Activated T-helper 2 cell treated with anti-CD3 and anti-CD28 coated beads, Interferon-gamma antibody, Interleukin-2, Interleukin-4, amounts not matched to agents 10 μg/mL and 5 μg/mL and 100 μg/mL, durations not matched to agents 14 hours and 24 hours and 36 hours (primary cell): ENCODE data around the gene LCLAT1. TPM values are rescaled to one million over a fixed set of nuclear protein-coding genes. Genes with fewer than 3 reads are reported as not detected.

Experiments used
- DNase-seq: peaks from one replicate; pipeline ENCODE4 v3.0.0; 2021; ENCODE audit warnings: low spot score
- H3K27ac Mint-ChIP-seq: one replicate; pipeline ENCODE4 v1.8.0; 2021; ENCODE audit warnings: mixed read lengths
- H3K27me3 Mint-ChIP-seq: one replicate; pipeline ENCODE4 v1.8.0; 2021; ENCODE audit warnings: low read depth, mixed read lengths
- H3K36me3 Mint-ChIP-seq: one replicate; pipeline ENCODE4 v1.8.0; 2021; ENCODE audit warnings: low read depth, mixed read lengths
- H3K4me1 Mint-ChIP-seq: one replicate; pipeline ENCODE4 v1.8.0; 2021; ENCODE audit warnings: low read depth, mixed read lengths
- H3K4me3 Mint-ChIP-seq: one replicate; pipeline ENCODE4 v1.8.0; 2021; ENCODE audit warnings: low read depth, mild to moderate bottlenecking, moderate library complexity, mixed read lengths
- H3K9me3 Mint-ChIP-seq: one replicate; pipeline ENCODE4 v1.8.0; 2021; ENCODE audit warnings: mixed read lengths
- intact Hi-C: fragments of 100-400 bp; cut with micrococcal nuclease; formaldehyde crosslinking; loops from one replicate; pipeline ENCODE4 v1.15.1; 2023
- total RNA-seq: library from RNA; stranded (reverse); gene quantifications from 2 replicates; pipeline ENCODE4 v1.2.3, GENCODE V29; 2022

The LCLAT1 gene
- total RNA-seq, 1 donor from 2014 or later, result 24.6 TPM

GRCh38 chr2:30655660-30656059, 208.6 kb downstream of the LCLAT1 start:
- H3K4me1 Mint-ChIP-seq, result no peaks in the 10 kb centered on the region

GRCh38 chr2:30656079-30656478, 209.0 kb downstream of the LCLAT1 start:
- peaks cover 2% of the 10 kb centered on the region for H3K27me3 Mint-ChIP-seq
- H3K4me1 Mint-ChIP-seq, result no peaks in the 10 kb centered on the region
- no peaks in the 10 kb centered on the region for H3K36me3 Mint-ChIP-seq
- H3K9me3 Mint-ChIP-seq, result no peaks in the 10 kb centered on the region
- no peak overlapping the region for H3K4me3 Mint-ChIP-seq
- no peak overlapping the region for H3K27ac Mint-ChIP-seq
- DNase-seq, result no peak
- intact Hi-C loops, result no loop called here

More at GRCh38 chr2:30655660-30656059, 208.6 kb downstream of the LCLAT1 start:
- DNase-seq, result no peak
- H3K9me3 Mint-ChIP-seq, result no peaks in the 10 kb centered on the region
- H3K4me3 Mint-ChIP-seq, result no peak overlapping the region
- peaks cover 2% of the 10 kb centered on the region for H3K27me3 Mint-ChIP-seq
- H3K36me3 Mint-ChIP-seq, result no peaks in the 10 kb centered on the region
- H3K27ac Mint-ChIP-seq, result no peak overlapping the region
- intact Hi-C loops, result no loop called here

GRCh38 chr2:30661173-30662107, 214.4 kb downstream of the LCLAT1 start:
- Mint-ChIP-seq H3K4me3 (no peak overlapping the region), H3K36me3 (no peaks in the 10 kb centered on the region), H3K4me1 (no peaks in the 10 kb centered on the region), H3K9me3 (no peaks in the 10 kb centered on the region), H3K27ac (no peak overlapping the region), H3K27me3 (peaks cover 2% of the 10 kb centered on the region)
- intact Hi-C loops, result no loop called here
- no peak for DNase-seq

GRCh38 chr2:30662268-30663131, 215.5 kb downstream of the LCLAT1 start:
- no peak overlapping the region for H3K27ac Mint-ChIP-seq
- no peaks in the 10 kb centered on the region for H3K36me3 Mint-ChIP-seq
- H3K9me3 Mint-ChIP-seq, result peaks cover 3% of the 10 kb centered on the region
- intact Hi-C loops, result no loop called here
- peaks cover 2% of the 10 kb centered on the region for H3K27me3 Mint-ChIP-seq
- H3K4me1 Mint-ChIP-seq, result no peaks in the 10 kb centered on the region
- DNase-seq, result no peak
- H3K4me3 Mint-ChIP-seq, result no peak overlapping the region

GRCh38 chr2:30663321-30663720, 216.3 kb downstream of the LCLAT1 start:
- intact Hi-C loops, result no loop called here
- H3K27ac Mint-ChIP-seq, result no peak overlapping the region
- no peaks in the 10 kb centered on the region for H3K36me3 Mint-ChIP-seq
- no peak for DNase-seq
- H3K4me3 Mint-ChIP-seq, result no peak overlapping the region
- H3K4me1 Mint-ChIP-seq, result no peaks in the 10 kb centered on the region
- peaks cover 2% of the 10 kb centered on the region for H3K27me3 Mint-ChIP-seq
- H3K9me3 Mint-ChIP-seq, result peaks cover 4% of the 10 kb centered on the region

- H3K9me3 Mint-ChIP-seq, result peaks cover 9% of the 10 kb centered on the region
- no peaks in the 10 kb centered on the region for H3K36me3 Mint-ChIP-seq
- H3K4me3 Mint-ChIP-seq, result no peak overlapping the region
- DNase-seq, result no peak
- no peak overlapping the region for H3K27ac Mint-ChIP-seq
- no peaks in the 10 kb centered on the region for H3K4me1 Mint-ChIP-seq
- H3K27me3 Mint-ChIP-seq, result peaks cover 2% of the 10 kb centered on the region
- intact Hi-C loops, result no loop called here
Observed at GRCh38 chr2:30663806-30664205, 216.8 kb downstream of the LCLAT1 start.

GRCh38 chr2:30664761-30665358, 217.8 kb downstream of the LCLAT1 start:
- no peaks in the 10 kb centered on the region for H3K36me3 Mint-ChIP-seq
- peaks cover 16% of the 10 kb centered on the region for H3K9me3 Mint-ChIP-seq
- intact Hi-C loops, result no loop called here
- DNase-seq, result no peak
- no peaks in the 10 kb centered on the region for H3K27me3 Mint-ChIP-seq
- H3K27ac Mint-ChIP-seq, result no peak overlapping the region
- no peak overlapping the region for H3K4me3 Mint-ChIP-seq
- H3K4me1 Mint-ChIP-seq, result no peaks in the 10 kb centered on the region

GRCh38 chr2:30665761-30666265, 218.8 kb downstream of the LCLAT1 start:
- intact Hi-C loops, result no loop called here
- Mint-ChIP-seq H3K4me1 (no peaks in the 10 kb centered on the region), H3K36me3 (no peaks in the 10 kb centered on the region), H3K27ac (no peak overlapping the region), H3K4me3 (no peak overlapping the region), H3K9me3 (peaks cover 25% of the 10 kb centered on the region), H3K27me3 (no peaks in the 10 kb centered on the region)
- no peak for DNase-seq

GRCh38 chr2:30666266-30666874, 219.3 kb downstream of the LCLAT1 start:
- Mint-ChIP-seq H3K4me3 (no peak overlapping the region), H3K4me1 (no peaks in the 10 kb centered on the region), H3K27me3 (no peaks in the 10 kb centered on the region), H3K36me3 (no peaks in the 10 kb centered on the region), H3K27ac (no peak overlapping the region), H3K9me3 (peaks cover 25% of the 10 kb centered on the region)
- no peak for DNase-seq
- intact Hi-C loops, result no loop called here

GRCh38 chr2:30670453-30670852, 223.4 kb downstream of the LCLAT1 start:
- Mint-ChIP-seq H3K4me1 (no peaks in the 10 kb centered on the region), H3K27me3 (peaks cover 15% of the 10 kb centered on the region), H3K4me3 (no peak overlapping the region), H3K9me3 (peaks cover 25% of the 10 kb centered on the region), H3K36me3 (no peaks in the 10 kb centered on the region), H3K27ac (no peak overlapping the region)
- intact Hi-C loops, result no loop called here
- DNase-seq, result no peak

- H3K27me3 Mint-ChIP-seq, result peaks cover 15% of the 10 kb centered on the region
- no peak overlapping the region for H3K27ac Mint-ChIP-seq
- no peaks in the 10 kb centered on the region for H3K36me3 Mint-ChIP-seq
- intact Hi-C loops, result no loop called here
- peaks cover 22% of the 10 kb centered on the region for H3K9me3 Mint-ChIP-seq
- H3K4me1 Mint-ChIP-seq, result no peaks in the 10 kb centered on the region
- no peak overlapping the region for H3K4me3 Mint-ChIP-seq
- DNase-seq, result no peak
Observed at GRCh38 chr2:30673127-30673526, 226.1 kb downstream of the LCLAT1 start.

GRCh38 chr2:30675758-30676157, 228.7 kb downstream of the LCLAT1 start:
- Mint-ChIP-seq H3K36me3 (no peaks in the 10 kb centered on the region), H3K27ac (no peak overlapping the region), H3K4me3 (no peak overlapping the region), H3K9me3 (peaks cover under 1% of the 10 kb centered on the region), H3K27me3 (peaks cover 15% of the 10 kb centered on the region), H3K4me1 (no peaks in the 10 kb centered on the region)
- no peak for DNase-seq
- intact Hi-C loops, result no loop called here
